ENCODE data around the gene VSIG10L2. TPM values are rescaled to one million over a fixed set of nuclear protein-coding genes. Genes with fewer than 3 reads are reported as not detected.
A peak's percentile ranks its signal among the peaks of the same experiment; 100 is the strongest.

Gene VSIG10L2
- total RNA-seq, 2 donors from 2014 or later = not detected

GRCh38 chr11:125943661-125944349, 2.0 kb upstream of the VSIG10L2 start:
- Histone ChIP-seq H3K4me3 (no peak overlapping the region), H3K27me3 (no peaks in the 10 kb centered on the region), H3K9me3 (no peaks in the 10 kb centered on the region), H3K4me1 (peaks cover 0 to 13% of the 10 kb centered on the region in 2 donors), H3K27ac (no peak overlapping the region), H3K36me3 (no peaks in the 10 kb centered on the region)
- DNase-seq (ENCODE audit: low spot score) = peak; percentile 18
- no peak for TF ChIP-seq CTCF (IDR thresholded peaks at IDR 0.05)

- TF ChIP-seq CTCF (IDR thresholded peaks at IDR 0.05) = no peak
- H3K27me3 ChIP-seq = no peaks in the 10 kb centered on the region
Measured at GRCh38 chr11:125944350-125945010, 1.4 kb upstream of the VSIG10L2 start.

GRCh38 chr11:125945011-125945796, 640 bp upstream of the VSIG10L2 start:
- Histone ChIP-seq H3K4me3 (no peak overlapping the region), H3K27ac (no peak overlapping the region), H3K27me3 (no peaks in the 10 kb centered on the region), H3K36me3 (no peaks in the 10 kb centered on the region), H3K4me1 (peaks cover 0 to 13% of the 10 kb centered on the region in 2 donors), H3K9me3 (no peaks in the 10 kb centered on the region)
- DNase-seq (ENCODE audit: low spot score) = peak; percentile 9
- no peak for TF ChIP-seq CTCF (IDR thresholded peaks at IDR 0.05)

More at GRCh38 chr11:125944350-125945010, 1.4 kb upstream of the VSIG10L2 start:
- H3K27ac ChIP-seq = no peak overlapping the region
- H3K36me3 ChIP-seq = no peaks in the 10 kb centered on the region
- peaks cover 0 to 13% of the 10 kb centered on the region in 2 donors for H3K4me1 ChIP-seq
- no peak overlapping the region for H3K4me3 ChIP-seq
- peak; percentile 46 for DNase-seq (ENCODE audit: low spot score)
- no peaks in the 10 kb centered on the region for H3K9me3 ChIP-seq

GRCh38 chr11:125946712-125947418, 1.0 kb downstream of the VSIG10L2 start:
- H3K4me3 ChIP-seq = no peak overlapping the region
- DNase-seq (ENCODE audit: low spot score) = peak; percentile 55

More at GRCh38 chr11:125946712-125947418, 1.0 kb downstream of the VSIG10L2 start:
- Histone ChIP-seq H3K36me3 (no peaks in the 10 kb centered on the region), H3K9me3 (no peaks in the 10 kb centered on the region), H3K27me3 (no peaks in the 10 kb centered on the region), H3K27ac (no peak overlapping the region), H3K4me1 (peaks cover 0 to 21% of the 10 kb centered on the region in 2 donors)
- no peak for TF ChIP-seq CTCF (IDR thresholded peaks at IDR 0.05)

Measured in right atrium auricular region (tissue), 2 donors.